Measurements from ENCODE around the gene AK2.

DNA sequence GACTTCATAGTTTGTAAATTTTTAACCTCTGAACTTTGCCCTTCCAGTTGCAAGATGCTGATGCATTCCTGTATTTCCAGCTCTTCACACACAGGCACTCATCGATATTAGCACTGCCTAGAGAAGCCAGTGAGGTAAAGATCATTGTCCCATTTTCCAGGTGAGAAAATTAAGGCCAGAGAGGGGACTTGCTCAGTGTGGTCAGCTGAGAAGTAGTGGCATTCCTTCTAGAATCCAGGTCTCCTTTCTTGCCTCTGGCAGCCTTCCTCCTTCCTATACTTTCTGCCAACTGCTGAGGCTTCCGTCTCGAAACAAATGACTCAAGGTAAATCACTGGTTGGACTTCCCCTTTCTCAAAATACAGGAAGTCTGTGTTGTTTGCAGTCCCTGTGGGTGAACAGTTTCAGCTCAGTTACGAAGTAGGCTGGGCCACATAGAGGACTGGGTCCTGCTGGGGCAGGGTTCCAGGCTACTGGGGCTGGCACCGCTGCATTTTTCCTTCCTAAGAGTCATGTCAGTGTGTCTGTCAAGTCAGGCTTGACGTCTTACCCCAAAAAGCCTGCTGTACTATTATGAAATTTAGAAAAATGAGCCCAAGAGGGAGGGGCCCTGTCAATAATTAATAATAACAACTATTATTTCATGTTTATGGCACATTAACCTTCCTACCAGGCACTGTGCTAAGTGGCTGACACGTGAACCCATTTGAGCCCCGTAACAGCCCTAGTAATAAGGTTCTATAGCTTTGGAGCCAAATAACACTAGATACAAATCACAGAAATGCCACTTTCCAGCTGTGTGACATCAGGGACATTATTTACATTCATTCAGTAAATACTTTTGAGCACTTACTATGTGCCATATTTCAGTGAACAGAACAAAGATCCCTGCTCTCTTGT, 55.4 kb downstream of the AK2 start:
- TF ChIP-seq, protein P1, sequence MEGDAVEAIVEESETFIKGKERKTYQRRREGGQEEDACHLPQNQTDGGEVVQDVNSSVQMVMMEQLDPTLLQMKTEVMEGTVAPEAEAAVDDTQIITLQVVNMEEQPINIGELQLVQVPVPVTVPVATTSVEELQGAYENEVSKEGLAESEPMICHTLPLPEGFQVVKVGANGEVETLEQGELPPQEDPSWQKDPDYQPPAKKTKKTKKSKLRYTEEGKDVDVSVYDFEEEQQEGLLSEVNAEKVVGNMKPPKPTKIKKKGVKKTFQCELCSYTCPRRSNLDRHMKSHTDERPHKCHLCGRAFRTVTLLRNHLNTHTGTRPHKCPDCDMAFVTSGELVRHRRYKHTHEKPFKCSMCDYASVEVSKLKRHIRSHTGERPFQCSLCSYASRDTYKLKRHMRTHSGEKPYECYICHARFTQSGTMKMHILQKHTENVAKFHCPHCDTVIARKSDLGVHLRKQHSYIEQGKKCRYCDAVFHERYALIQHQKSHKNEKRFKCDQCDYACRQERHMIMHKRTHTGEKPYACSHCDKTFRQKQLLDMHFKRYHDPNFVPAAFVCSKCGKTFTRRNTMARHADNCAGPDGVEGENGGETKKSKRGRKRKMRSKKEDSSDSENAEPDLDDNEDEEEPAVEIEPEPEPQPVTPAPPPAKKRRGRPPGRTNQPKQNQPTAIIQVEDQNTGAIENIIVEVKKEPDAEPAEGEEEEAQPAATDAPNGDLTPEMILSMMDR (IDR thresholded peaks at IDR 0.05; ENCODE audit: borderline replicate concordance, extremely low read depth, low read length, poor library complexity, severe bottlenecking), result no peak
- no peak for TF ChIP-seq EZH2 (IDR thresholded peaks at IDR 0.05; ENCODE audit: borderline replicate concordance, low read depth, low read length, severe bottlenecking)
